Measurements from ENCODE around the gene GFRA4.

DNA sequence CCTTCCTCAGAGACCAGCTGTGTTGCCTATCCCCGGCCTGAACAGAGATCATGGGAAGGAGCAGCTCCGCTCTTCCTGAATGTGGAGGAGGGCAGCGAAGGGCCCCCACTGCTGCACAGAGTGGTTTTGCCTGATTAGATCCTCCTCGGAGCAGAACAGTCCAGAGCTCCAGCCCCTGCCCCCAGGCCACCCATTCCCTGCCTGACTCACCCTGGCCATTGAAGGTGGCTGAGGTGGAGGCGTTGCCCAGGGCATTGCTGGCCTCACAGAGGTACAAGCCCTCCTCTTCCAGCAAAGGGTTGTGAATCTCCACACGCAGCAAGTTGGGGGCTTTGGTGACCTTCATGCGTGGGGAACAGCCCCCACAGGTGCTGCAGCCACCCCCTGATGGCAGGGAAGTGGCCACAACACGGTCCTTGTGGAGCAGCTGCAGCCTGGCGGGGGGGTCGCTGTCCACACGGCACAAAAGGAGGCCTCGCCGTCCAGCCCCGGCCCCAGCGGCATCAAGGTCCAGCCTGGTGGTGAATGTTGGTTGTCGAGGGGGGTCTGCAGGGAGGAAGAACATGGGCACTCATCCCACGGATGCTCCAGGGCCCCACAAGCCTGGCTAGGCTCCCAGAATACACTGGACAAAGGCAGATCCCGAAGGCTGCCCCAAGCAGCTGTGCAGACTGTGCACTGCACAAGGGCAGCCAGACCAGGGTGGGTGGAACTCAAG, 34.5 kb upstream of the GFRA4 start:
- TF ChIP-seq, protein P1, sequence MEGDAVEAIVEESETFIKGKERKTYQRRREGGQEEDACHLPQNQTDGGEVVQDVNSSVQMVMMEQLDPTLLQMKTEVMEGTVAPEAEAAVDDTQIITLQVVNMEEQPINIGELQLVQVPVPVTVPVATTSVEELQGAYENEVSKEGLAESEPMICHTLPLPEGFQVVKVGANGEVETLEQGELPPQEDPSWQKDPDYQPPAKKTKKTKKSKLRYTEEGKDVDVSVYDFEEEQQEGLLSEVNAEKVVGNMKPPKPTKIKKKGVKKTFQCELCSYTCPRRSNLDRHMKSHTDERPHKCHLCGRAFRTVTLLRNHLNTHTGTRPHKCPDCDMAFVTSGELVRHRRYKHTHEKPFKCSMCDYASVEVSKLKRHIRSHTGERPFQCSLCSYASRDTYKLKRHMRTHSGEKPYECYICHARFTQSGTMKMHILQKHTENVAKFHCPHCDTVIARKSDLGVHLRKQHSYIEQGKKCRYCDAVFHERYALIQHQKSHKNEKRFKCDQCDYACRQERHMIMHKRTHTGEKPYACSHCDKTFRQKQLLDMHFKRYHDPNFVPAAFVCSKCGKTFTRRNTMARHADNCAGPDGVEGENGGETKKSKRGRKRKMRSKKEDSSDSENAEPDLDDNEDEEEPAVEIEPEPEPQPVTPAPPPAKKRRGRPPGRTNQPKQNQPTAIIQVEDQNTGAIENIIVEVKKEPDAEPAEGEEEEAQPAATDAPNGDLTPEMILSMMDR (IDR thresholded peaks at IDR 0.05), result no peak
- no peak for TF ChIP-seq POLR2A (IDR thresholded peaks at IDR 0.05)
